ENCODE data around the gene TADA3. TPM values are rescaled to one million over a fixed set of nuclear protein-coding genes. Genes with fewer than 3 reads are reported as not detected.

TADA3 gene
- total RNA-seq, 6 experiments from 2014 or later = 24.6 to 43.8 (median 28.1) TPM

- intact Hi-C loops (cut with DNase I) = no loop called here
- Histone ChIP-seq H3K9me3 (no peaks in the 10 kb centered on the region), H3K27ac (no peak overlapping the region), H3K27me3 (no peaks in the 10 kb centered on the region), H3K4me3 (no peak overlapping the region), H3K4me1 (no peaks in the 10 kb centered on the region), H3K36me3 (peaks cover 6 to 36% (median 20%) of the 10 kb centered on the region in 4 donors)
- TF ChIP-seq CTCF (IDR thresholded peaks at IDR 0.05) (no peak), POLR2A (IDR thresholded peaks at IDR 0.05) (no peak)
- no peak for DNase-seq
- WGBS (ENCODE audit: insufficient coverage, low coverage, low lambda C conversion rate, missing lambda C conversion rate) = 77% methylated on average over 3 of the region's 7 CpGs
- peak; percentile 13 to 39 (median 34) for ATAC-seq
Measured at GRCh38 chr3:9808345-9809037, 16.2 kb upstream of the TADA3 start.

- no peak overlapping the region for H3K27ac ChIP-seq
- H3K36me3 ChIP-seq = peaks cover 6 to 41% (median 23%) of the 10 kb centered on the region in 4 donors
- DNase-seq = no peak
- ATAC-seq = no peak
- intact Hi-C loops (cut with DNase I) = no loop called here
- 60% methylated on average over 1 of the region's 2 CpGs for WGBS (ENCODE audit: insufficient coverage, low coverage, low lambda C conversion rate, missing lambda C conversion rate)
- no peaks in the 10 kb centered on the region for H3K4me1 ChIP-seq
- TF ChIP-seq POLR2A (IDR thresholded peaks at IDR 0.05) (no peak), CTCF (IDR thresholded peaks at IDR 0.05) (no peak)
- H3K27me3 ChIP-seq = no peaks in the 10 kb centered on the region
- H3K9me3 ChIP-seq = no peaks in the 10 kb centered on the region
- H3K4me3 ChIP-seq = no peak overlapping the region
Measured at GRCh38 chr3:9807981-9808344, 15.7 kb upstream of the TADA3 start.

- intact Hi-C loops (cut with DNase I) = no loop called here
- ATAC-seq (no peak), DNase-seq (no peak)
- H3K9me3 ChIP-seq = no peaks in the 10 kb centered on the region
- H3K27ac ChIP-seq = no peak overlapping the region
- peaks cover 6 to 47% (median 24%) of the 10 kb centered on the region in 4 donors for H3K36me3 ChIP-seq
- no peak overlapping the region for H3K4me3 ChIP-seq
- no peaks in the 10 kb centered on the region for H3K27me3 ChIP-seq
- WGBS (ENCODE audit: insufficient coverage, low coverage, low lambda C conversion rate, missing lambda C conversion rate) = no CpG with 5 or more reads among the region's 7 CpGs
- TF ChIP-seq POLR2A (IDR thresholded peaks at IDR 0.05) (no peak), CTCF (IDR thresholded peaks at IDR 0.05) (no peak)
- no peaks in the 10 kb centered on the region for H3K4me1 ChIP-seq
Measured at GRCh38 chr3:9806688-9807589, 14.7 kb upstream of the TADA3 start.

- H3K27me3 ChIP-seq = no peaks in the 10 kb centered on the region
- H3K27ac ChIP-seq = no peak overlapping the region
- WGBS (ENCODE audit: insufficient coverage, low coverage, low lambda C conversion rate, missing lambda C conversion rate) = 83% methylated on average over 3 of the region's 12 CpGs
- H3K36me3 ChIP-seq = peaks cover 6 to 55% (median 32%) of the 10 kb centered on the region in 4 donors
- intact Hi-C loops (cut with DNase I) = no loop called here
- no peak for DNase-seq
- H3K4me1 ChIP-seq = no peaks in the 10 kb centered on the region
- H3K4me3 ChIP-seq = no peak overlapping the region
- ATAC-seq = no peak
- no peaks in the 10 kb centered on the region for H3K9me3 ChIP-seq
- no peak for TF ChIP-seq CTCF (IDR thresholded peaks at IDR 0.05)
- no peak for TF ChIP-seq POLR2A (IDR thresholded peaks at IDR 0.05)
Measured at GRCh38 chr3:9806137-9806536, 13.9 kb upstream of the TADA3 start.

Measured in right lobe of liver (tissue), 6 donors.